ENCODE measurements around the gene ZDHHC8.

ZDHHC8 gene

GRCh38 chr22:20138417-20138738 is 6.8 kb downstream of the ZDHHC8 start:
- DNase-seq, result no peak
- Histone ChIP-seq H3K36me3 (no peaks in the 10 kb centered on the region; the same call in 1 of the 2 replicates), H3K27me3 (ENCODE audit: insufficient read depth, low read depth, severe bottlenecking) (no peaks in the 10 kb centered on the region), H3K4me3 (ENCODE audit: low read depth, low read length) (no peak overlapping the region), H3K9me3 (ENCODE audit: severe bottlenecking) (no peaks in the 10 kb centered on the region), H3K27ac (no peak overlapping the region)
- TF ChIP-seq, protein P1, sequence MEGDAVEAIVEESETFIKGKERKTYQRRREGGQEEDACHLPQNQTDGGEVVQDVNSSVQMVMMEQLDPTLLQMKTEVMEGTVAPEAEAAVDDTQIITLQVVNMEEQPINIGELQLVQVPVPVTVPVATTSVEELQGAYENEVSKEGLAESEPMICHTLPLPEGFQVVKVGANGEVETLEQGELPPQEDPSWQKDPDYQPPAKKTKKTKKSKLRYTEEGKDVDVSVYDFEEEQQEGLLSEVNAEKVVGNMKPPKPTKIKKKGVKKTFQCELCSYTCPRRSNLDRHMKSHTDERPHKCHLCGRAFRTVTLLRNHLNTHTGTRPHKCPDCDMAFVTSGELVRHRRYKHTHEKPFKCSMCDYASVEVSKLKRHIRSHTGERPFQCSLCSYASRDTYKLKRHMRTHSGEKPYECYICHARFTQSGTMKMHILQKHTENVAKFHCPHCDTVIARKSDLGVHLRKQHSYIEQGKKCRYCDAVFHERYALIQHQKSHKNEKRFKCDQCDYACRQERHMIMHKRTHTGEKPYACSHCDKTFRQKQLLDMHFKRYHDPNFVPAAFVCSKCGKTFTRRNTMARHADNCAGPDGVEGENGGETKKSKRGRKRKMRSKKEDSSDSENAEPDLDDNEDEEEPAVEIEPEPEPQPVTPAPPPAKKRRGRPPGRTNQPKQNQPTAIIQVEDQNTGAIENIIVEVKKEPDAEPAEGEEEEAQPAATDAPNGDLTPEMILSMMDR (IDR thresholded peaks at IDR 0.05; ENCODE audit: low read depth, low read length), result no peak

DNA sequence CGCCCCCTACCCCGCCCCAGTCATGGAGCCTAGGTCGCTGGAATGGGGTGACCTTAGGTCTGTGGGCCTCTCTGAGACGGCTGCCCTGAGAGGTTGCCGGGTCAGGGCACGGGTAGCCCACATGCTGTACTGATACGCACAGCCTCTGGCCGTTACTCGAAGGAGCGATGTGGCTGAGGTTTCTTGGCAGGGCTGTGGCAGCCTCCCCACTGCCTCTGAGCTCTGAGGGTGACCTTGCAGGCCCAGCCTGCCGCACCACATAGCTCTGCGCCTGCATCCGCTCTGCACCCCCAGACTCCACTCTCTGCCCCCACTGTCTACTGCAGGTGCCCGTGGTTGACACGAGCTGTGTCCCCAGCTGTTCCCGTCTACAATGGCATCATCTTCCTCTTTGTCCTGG is 7.3 kb downstream of the ZDHHC8 start:
- Histone ChIP-seq H3K9me3 (ENCODE audit: severe bottlenecking) (no peaks in the 10 kb centered on the region), H3K4me3 (ENCODE audit: low read depth, low read length) (no peak overlapping the region), H3K27me3 (ENCODE audit: insufficient read depth, low read depth, severe bottlenecking) (no peaks in the 10 kb centered on the region), H3K27ac (no peak overlapping the region), H3K36me3 (no peaks in the 10 kb centered on the region; the same call in 1 of the 2 replicates)
- no peak for DNase-seq
- TF ChIP-seq, protein P1 (IDR thresholded peaks at IDR 0.05; ENCODE audit: low read depth, low read length), result no peak

DNA sequence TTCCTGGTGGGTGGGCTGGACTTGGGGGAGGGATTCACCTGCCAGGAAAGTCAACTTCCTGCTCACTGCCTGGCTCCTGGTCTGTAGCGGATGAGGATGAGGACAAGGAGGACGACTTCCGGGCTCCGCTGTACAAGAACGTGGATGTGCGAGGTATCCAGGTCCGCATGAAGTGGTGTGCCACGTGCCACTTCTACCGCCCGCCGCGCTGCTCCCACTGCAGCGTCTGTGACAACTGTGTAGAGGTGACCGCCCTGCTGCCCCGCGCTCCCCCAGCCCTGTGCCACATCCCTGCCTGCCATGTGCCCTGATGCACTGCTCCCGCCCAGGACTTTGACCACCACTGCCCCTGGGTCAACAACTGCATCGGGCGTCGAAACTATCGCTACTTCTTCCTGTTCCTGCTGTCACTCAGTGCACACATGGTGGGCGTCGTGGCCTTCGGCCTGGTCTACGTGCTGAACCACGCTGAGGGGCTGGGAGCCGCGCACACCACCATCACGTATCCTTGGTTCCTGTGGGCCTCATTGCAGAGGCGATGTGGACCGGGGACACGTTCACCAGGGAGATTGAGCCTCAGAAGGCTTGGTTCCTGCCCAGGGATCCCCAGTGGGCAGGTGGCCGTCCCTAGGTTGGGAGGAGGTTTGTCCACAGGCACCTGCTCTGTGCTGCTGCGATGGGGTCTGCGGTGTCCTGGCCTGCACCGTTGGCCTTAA is 7.9 kb downstream of the ZDHHC8 start:
- Histone ChIP-seq H3K27me3 (ENCODE audit: insufficient read depth, low read depth, severe bottlenecking) (no peaks in the 10 kb centered on the region), H3K4me3 (ENCODE audit: low read depth, low read length) (no peak overlapping the region), H3K36me3 (no peaks in the 10 kb centered on the region; the same call in 1 of the 2 replicates), H3K9me3 (ENCODE audit: severe bottlenecking) (no peaks in the 10 kb centered on the region), H3K27ac (no peak overlapping the region)
- no peak for DNase-seq
- TF ChIP-seq, protein P1 (IDR thresholded peaks at IDR 0.05; ENCODE audit: low read depth, low read length), result no peak

DNA sequence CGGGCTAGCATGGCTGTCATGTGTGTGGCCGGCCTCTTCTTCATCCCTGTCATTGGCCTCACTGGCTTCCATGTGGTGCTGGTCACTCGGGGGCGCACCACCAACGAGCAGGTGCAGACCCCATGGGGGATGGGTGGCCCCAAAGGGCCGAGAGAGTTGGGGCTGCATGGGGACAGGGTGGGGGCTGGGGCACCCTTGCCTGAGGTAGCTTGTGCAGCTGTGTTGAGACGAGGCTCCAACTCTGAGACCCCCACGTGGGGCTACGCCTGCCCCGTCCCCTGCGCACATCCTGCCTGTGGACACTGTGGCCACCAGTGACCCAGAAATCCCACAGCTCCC is 8.5 kb downstream of the ZDHHC8 start:
- Histone ChIP-seq H3K9me3 (ENCODE audit: severe bottlenecking) (no peaks in the 10 kb centered on the region), H3K36me3 (no peaks in the 10 kb centered on the region; the same call in 1 of the 2 replicates)
- TF ChIP-seq, protein P1 (IDR thresholded peaks at IDR 0.05; ENCODE audit: low read depth, low read length), result no peak

DNA sequence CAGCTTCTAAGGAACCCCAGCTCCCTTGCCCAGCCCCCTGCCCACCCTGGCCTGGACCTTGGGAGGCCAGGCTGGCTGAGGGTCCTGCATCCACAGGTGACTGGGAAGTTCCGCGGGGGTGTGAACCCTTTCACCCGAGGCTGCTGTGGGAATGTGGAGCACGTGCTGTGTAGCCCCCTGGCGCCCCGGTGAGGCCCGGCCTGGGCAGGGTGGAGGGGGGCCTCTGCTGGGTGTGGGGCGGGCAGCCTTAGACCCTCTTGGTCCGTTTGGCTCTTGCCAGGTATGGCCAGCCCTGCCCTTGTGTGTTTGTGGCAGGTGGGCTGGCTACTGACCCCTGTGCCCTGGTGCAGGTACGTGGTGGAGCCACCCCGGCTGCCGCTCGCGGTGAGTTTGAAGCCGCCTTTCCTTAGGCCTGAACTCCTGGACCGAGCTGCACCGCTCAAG is 8.9 kb downstream of the ZDHHC8 start:
- Histone ChIP-seq H3K27ac (no peak overlapping the region), H3K9me3 (ENCODE audit: severe bottlenecking) (no peaks in the 10 kb centered on the region), H3K27me3 (ENCODE audit: insufficient read depth, low read depth, severe bottlenecking) (no peaks in the 10 kb centered on the region), H3K36me3 (no peaks in the 10 kb centered on the region; the same call in 1 of the 2 replicates), H3K4me3 (ENCODE audit: low read depth, low read length) (no peak overlapping the region)
- TF ChIP-seq, protein P1 (IDR thresholded peaks at IDR 0.05; ENCODE audit: low read depth, low read length), result no peak
- no peak for DNase-seq

More for the DNA sequence above, 8.5 kb downstream of the ZDHHC8 start:
- Histone ChIP-seq H3K27me3 (ENCODE audit: insufficient read depth, low read depth, severe bottlenecking) (no peaks in the 10 kb centered on the region), H3K4me3 (ENCODE audit: low read depth, low read length) (no peak overlapping the region), H3K27ac (no peak overlapping the region)
- no peak for DNase-seq
